ENCODE results near the gene ZNF366. TPM values are rescaled to one million over a fixed set of nuclear protein-coding genes. Genes with fewer than 3 reads are reported as not detected.

ZNF366 gene
- total RNA-seq, 4 donors from 2014 or later, result 0.29 to 20.5 (median 12.1) TPM

GRCh38 chr5:72522607-72523006 lies 15.4 kb upstream of the ZNF366 start:
- TF ChIP-seq CTCF (IDR thresholded peaks at IDR 0.05) (no peak), POLR2A (IDR thresholded peaks at IDR 0.05) (no peak)
- H3K4me3 ChIP-seq, result no peak overlapping the region
- intact Hi-C loops (cut with DNase I; ENCODE audit: low total_unique reads), result loop anchor here (10.0 kb wide), 1 partner anchor 158 kb away; no protein-coding TSS in a partner anchor

GRCh38 chr5:72519111-72519510 lies 11.9 kb upstream of the ZNF366 start:
- intact Hi-C loops (cut with DNase I; ENCODE audit: low total_unique reads), result no loop called here
- no peak overlapping the region for H3K27ac ChIP-seq
- H3K9me3 ChIP-seq, result no peaks in the 10 kb centered on the region
- H3K4me3 ChIP-seq, result no peak overlapping the region
- DNase-seq, result no peak
- H3K4me1 ChIP-seq, result no peaks in the 10 kb centered on the region
- H3K27me3 ChIP-seq, result no peaks in the 10 kb centered on the region
- H3K36me3 ChIP-seq, result no peaks in the 10 kb centered on the region
- TF ChIP-seq CTCF (IDR thresholded peaks at IDR 0.05), result no peak
- no peak for TF ChIP-seq POLR2A (IDR thresholded peaks at IDR 0.05)

More at GRCh38 chr5:72522607-72523006, 15.4 kb upstream of the ZNF366 start:
- no peaks in the 10 kb centered on the region for H3K9me3 ChIP-seq
- H3K4me1 ChIP-seq, result no peaks in the 10 kb centered on the region
- H3K27me3 ChIP-seq, result no peaks in the 10 kb centered on the region
- H3K36me3 ChIP-seq, result no peaks in the 10 kb centered on the region
- H3K27ac ChIP-seq, result no peak overlapping the region
- no peak for DNase-seq

GRCh38 chr5:72518001-72518683 lies 10.9 kb upstream of the ZNF366 start:
- Histone ChIP-seq H3K4me3 (no peak overlapping the region), H3K27me3 (no peaks in the 10 kb centered on the region), H3K36me3 (no peaks in the 10 kb centered on the region), H3K4me1 (no peaks in the 10 kb centered on the region), H3K27ac (peak overlapping the region in 1 of 2 donors; percentile 19), H3K9me3 (no peaks in the 10 kb centered on the region)
- TF ChIP-seq POLR2A (IDR thresholded peaks at IDR 0.05) (no peak), CTCF (IDR thresholded peaks at IDR 0.05) (no peak)
- intact Hi-C loops (cut with DNase I; ENCODE audit: low total_unique reads), result no loop called here
- no peak for DNase-seq

GRCh38 chr5:72516916-72517315 lies 9.7 kb upstream of the ZNF366 start:
- no peaks in the 10 kb centered on the region for H3K27me3 ChIP-seq
- no peaks in the 10 kb centered on the region for H3K36me3 ChIP-seq
- intact Hi-C loops (cut with DNase I; ENCODE audit: low total_unique reads), result no loop called here
- TF ChIP-seq POLR2A (IDR thresholded peaks at IDR 0.05) (no peak), CTCF (IDR thresholded peaks at IDR 0.05) (no peak)
- no peak overlapping the region for H3K4me3 ChIP-seq
- H3K27ac ChIP-seq, result no peak overlapping the region
- no peaks in the 10 kb centered on the region for H3K9me3 ChIP-seq
- no peak for DNase-seq
- no peaks in the 10 kb centered on the region for H3K4me1 ChIP-seq

- no peak for DNase-seq
- H3K27ac ChIP-seq, result no peak overlapping the region
- TF ChIP-seq POLR2A (IDR thresholded peaks at IDR 0.05) (no peak), CTCF (IDR thresholded peaks at IDR 0.05) (no peak)
- H3K36me3 ChIP-seq, result no peaks in the 10 kb centered on the region
- intact Hi-C loops (cut with DNase I; ENCODE audit: low total_unique reads), result no loop called here
- H3K4me1 ChIP-seq, result peaks cover 0 to 6% of the 10 kb centered on the region in 2 donors
- no peaks in the 10 kb centered on the region for H3K9me3 ChIP-seq
- no peak overlapping the region for H3K4me3 ChIP-seq
- H3K27me3 ChIP-seq, result no peaks in the 10 kb centered on the region
Measured at GRCh38 chr5:72515211-72515610, 8.0 kb upstream of the ZNF366 start.

Measured in uterus (tissue), 4 donors.